SU-DHL-6 (cell line): ENCODE data around the gene ACHE.

Experiments
- CTCF ChIP-seq: fragments of 200-600 bp; sonication (generic); IDR thresholded peaks from one replicate; pipeline ENCODE4 v1.5.1; 2017; ENCODE audit warnings: antibody characterized with exemption, mild to moderate bottlenecking, low read length, moderate library complexity; ENCODE audit not compliant: insufficient read depth, poor library complexity, severe bottlenecking
- EZH2phosphoT487 ChIP-seq: fragments of 200-600 bp; sonication (generic), shearing (Covaris generic); conservative IDR thresholded peaks from 2 replicates; pipeline ENCODE4 v1.6.1; 2018; ENCODE audit warnings: mild to moderate bottlenecking, antibody characterized with exemption, low read length, moderate library complexity, mixed read lengths

GRCh38 chr7:100881136-100881535 lies 14.6 kb downstream of the ACHE start:
- TF ChIP-seq CTCF (no peak), EZH2phosphoT487 (no peak)
